MCF 10A (cell line): ENCODE data around the gene PLSCR3. TPM values are rescaled to one million over a fixed set of nuclear protein-coding genes. Genes with fewer than 3 reads are reported as not detected.

Experiments
- BruUV-seq: library from RNA; stranded (reverse); fragments of 400-500 nt; replicated peaks from 2 replicates; lab custom pipeline; 2021; lab: Mats Ljungman, UMichigan
- CTCF ChIA-PET: fragments of 300-600 bp; sonication (Branson Sonifier 250); formaldehyde crosslinking; extraction: SDS; loops from one replicate; lab custom pipeline; 2021; ENCODE audit warnings: antibody characterized with exemption, inconsistent platforms; lab: Yijun Ruan, JAX
- POLR2A ChIA-PET: fragments of 300-600, 350-650 bp; sonication (Branson Sonifier 250); formaldehyde crosslinking; extraction: SDS; loops from one replicate; lab custom pipeline; 2020; ENCODE audit warnings: antibody characterized with exemption, inconsistent platforms; lab: Yijun Ruan, JAX
- DNase-seq: peaks from one replicate; pipeline ENCODE4 v3.0.0-alpha.2; 2018; ENCODE audit not compliant: unreplicated experiment
- H3K27ac Mint-ChIP-seq: one replicate; pipeline ENCODE4 v1.8.0; 2022; ENCODE audit warnings: mild to moderate bottlenecking, low read depth, mixed read lengths; ENCODE audit not compliant: unreplicated experiment
- H3K27me3 Mint-ChIP-seq: one replicate; pipeline ENCODE4 v1.8.0; 2022; ENCODE audit warnings: mixed read lengths; ENCODE audit not compliant: insufficient read depth, unreplicated experiment
- H3K36me3 Mint-ChIP-seq: one replicate; pipeline ENCODE4 v1.8.0; 2022; ENCODE audit warnings: mild to moderate bottlenecking, moderate library complexity, mixed read lengths; ENCODE audit not compliant: insufficient read depth, unreplicated experiment
- H3K4me1 Mint-ChIP-seq: one replicate; pipeline ENCODE4 v1.8.0; 2022; ENCODE audit warnings: mixed read lengths; ENCODE audit not compliant: insufficient read depth, unreplicated experiment
- H3K4me3 Mint-ChIP-seq: one replicate; pipeline ENCODE4 v1.8.0; 2022; ENCODE audit warnings: mild to moderate bottlenecking, moderate library complexity, mixed read lengths; ENCODE audit not compliant: unreplicated experiment
- H3K9me3 Mint-ChIP-seq: one replicate; pipeline ENCODE4 v1.8.0; 2022; ENCODE audit warnings: mixed read lengths; ENCODE audit not compliant: unreplicated experiment
- CTCF ChIP-seq: fragments of 200-600 bp; IDR thresholded peaks from one replicate; pipeline ENCODE4 v1.8.0; 2022; ENCODE audit warnings: antibody characterized with exemption, mild to moderate bottlenecking; ENCODE audit not compliant: unreplicated experiment
- intact Hi-C: fragments of 100-400 bp; cut with micrococcal nuclease; formaldehyde crosslinking; loops from 2 replicates; pipeline ENCODE4 v1.14.1; 2022
- total RNA-seq: library from RNA; stranded (reverse); gene quantifications from 2 replicates; pipeline ENCODE4 v1.2.3, GENCODE V29; 2022

The PLSCR3 gene
- total RNA-seq, 1 experiment from 2014 or later, result 59.0 TPM

- no peaks in the 10 kb centered on the region for H3K27me3 Mint-ChIP-seq
- CTCF ChIA-PET, result interaction anchor here (0.6 to 3.8 kb wide), 31 partner anchors 8 to 653 kb away, joined by 3 to 57 read pairs (median 5); partner anchors contain the start of genes KCTD11, POLR2A, SENP3 and SPEM2
- no TSS peak for BruUV-seq
- no peak for TF ChIP-seq CTCF
- no peaks in the 10 kb centered on the region for H3K36me3 Mint-ChIP-seq
- intact Hi-C loops, result loop anchor here (1.0 to 10.0 kb wide), 4 partner anchors 13 to 390 kb away; partner anchors contain the start of genes SENP3, TP53 and WRAP53
- no peaks in the 10 kb centered on the region for H3K9me3 Mint-ChIP-seq
- DNase-seq, result no peak
- H3K27ac Mint-ChIP-seq, result peak overlapping the region; percentile 92
- POLR2A ChIA-PET, result interaction anchor here (0.6 to 8.9 kb wide), 16 partner anchors 15 to 749 kb away, joined by 3 to 115 read pairs (median 16); partner anchors contain the start of genes KCTD11, NEURL4, POLR2A and SENP3
- peak overlapping the region; percentile 81 for H3K4me3 Mint-ChIP-seq
- H3K4me1 Mint-ChIP-seq, result peaks cover 12% of the 10 kb centered on the region
Measured at GRCh38 chr17:7437369-7437863, 43.1 kb upstream of the PLSCR3 start.

GRCh38 chr17:7436556-7437368, 42.4 kb upstream of the PLSCR3 start:
- CTCF ChIA-PET, result interaction anchor here (0.6 to 3.8 kb wide), 42 partner anchors 9 to 653 kb away, joined by 3 to 57 read pairs (median 4); partner anchors contain the start of genes KCTD11, PLSCR3, POLR2A and SENP3
- peak; percentile 82 for DNase-seq
- peak overlapping the region; percentile 81 for H3K4me3 Mint-ChIP-seq

GRCh38 chr17:7435676-7436555, 41.6 kb upstream of the PLSCR3 start:
- peak; percentile 23 for TF ChIP-seq CTCF
- Mint-ChIP-seq H3K9me3 (no peaks in the 10 kb centered on the region), H3K4me3 (peak overlapping the region; percentile 81), H3K27me3 (no peaks in the 10 kb centered on the region), H3K4me1 (peaks cover 12% of the 10 kb centered on the region), H3K27ac (peak overlapping the region; percentile 92), H3K36me3 (no peaks in the 10 kb centered on the region)
- BruUV-seq, result TSS peak; percentile 62
- DNase-seq, result peak; percentile 67
- ChIA-PET POLR2A (interaction anchor here (0.7 to 8.9 kb wide), 27 partner anchors 8 to 1175 kb away, joined by 3 to 115 read pairs (median 8); partner anchors contain the start of genes GPS2, KCTD11, MPDU1 and NAA38), CTCF (interaction anchor here (0.6 to 3.8 kb wide), 29 partner anchors 11 to 281 kb away, joined by 3 to 57 read pairs (median 5); partner anchors contain the start of genes KCTD11, PLSCR3, SENP3 and SPEM2)
- intact Hi-C loops, result loop anchor here (1.0 to 10.0 kb wide), 8 partner anchors 15 to 389 kb away; partner anchors contain the start of genes PLSCR3, POLR2A, TMEM256 and TP53

More at GRCh38 chr17:7436556-7437368, 42.4 kb upstream of the PLSCR3 start:
- no TSS peak for BruUV-seq
- Mint-ChIP-seq H3K27ac (peak overlapping the region; percentile 92), H3K9me3 (no peaks in the 10 kb centered on the region), H3K4me1 (peaks cover 12% of the 10 kb centered on the region), H3K27me3 (no peaks in the 10 kb centered on the region), H3K36me3 (no peaks in the 10 kb centered on the region)
- intact Hi-C loops, result loop anchor here (1.0 to 10.0 kb wide), 4 partner anchors 14 to 389 kb away; partner anchors contain the start of genes SENP3, TP53 and WRAP53
- POLR2A ChIA-PET, result interaction anchor here (0.6 to 8.9 kb wide), 27 partner anchors 7 to 749 kb away, joined by 3 to 115 read pairs (median 6); partner anchors contain the start of genes CTDNEP1, KCTD11, MPDU1 and NAA38
- TF ChIP-seq CTCF, result peak; percentile 83
